Daoy (cell line): ENCODE measurements around the gene ZFP92. TPM values are rescaled to one million over a fixed set of nuclear protein-coding genes. Genes with fewer than 3 reads are reported as not detected.
"Not testable (repeated sequence)": the region's sequence is repeated elsewhere in the genome, so short reads cannot be mapped to it uniquely, and the experiment has no call there.

Experiments
- DNase-seq: peaks from one replicate; pipeline ENCODE4 v3.0.0-alpha.2; 2015; ENCODE audit warnings: low read depth
- total RNA-seq: library from RNA; depleted of rRNA; stranded (reverse); fragments of >200 nt; shearing (Covaris generic); gene quantifications from 2 replicates; pipeline ENCODE4 v1.2.3, GENCODE V29; 2014

ZFP92 gene
- total RNA-seq, 1 experiment from 2014 or later = 0.80 TPM

- no peak for DNase-seq
Observed at GRCh38 chrX:153387345-153387744, 23.9 kb upstream of the ZFP92 start.

GRCh38 chrX:153387987-153388721, 23.1 kb upstream of the ZFP92 start:
- no peak for DNase-seq

- no peak for DNase-seq
Observed at GRCh38 chrX:153388722-153389459, 22.4 kb upstream of the ZFP92 start.

- not testable (repeated sequence) for DNase-seq
Observed at GRCh38 chrX:153389460-153389768, 21.9 kb upstream of the ZFP92 start.

GRCh38 chrX:153392642-153393321, 18.5 kb upstream of the ZFP92 start:
- DNase-seq = no peak

GRCh38 chrX:153394612-153395011, 16.7 kb upstream of the ZFP92 start:
- DNase-seq = no peak

- DNase-seq = no peak
Observed at GRCh38 chrX:153395613-153396319, 15.5 kb upstream of the ZFP92 start.

- no peak for DNase-seq
Observed at GRCh38 chrX:153396320-153397195, 14.7 kb upstream of the ZFP92 start.

- DNase-seq = no peak
Observed at GRCh38 chrX:153397256-153397960, 13.9 kb upstream of the ZFP92 start.

GRCh38 chrX:153398275-153398960, 12.9 kb upstream of the ZFP92 start:
- DNase-seq = no peak

- DNase-seq = peak; percentile 49
Observed at GRCh38 chrX:153400146-153401132, 10.8 kb upstream of the ZFP92 start.

GRCh38 chrX:153401133-153401764, 10.0 kb upstream of the ZFP92 start, which contains the start of gene PNMA6E:
Gene PNMA6E, minus strand, starts transcription at chrX:153401350. Its CDS starts 2,501 bp downstream, at chrX:153398849.
- no peak for DNase-seq

GRCh38 chrX:153404333-153404732, 6.9 kb upstream of the ZFP92 start:
- DNase-seq = not testable (repeated sequence)

GRCh38 chrX:153405426-153405825, 5.8 kb upstream of the ZFP92 start:
- no peak for DNase-seq

GRCh38 chrX:153406011-153406410, 5.3 kb upstream of the ZFP92 start:
- no peak for DNase-seq

- DNase-seq = no peak
Observed at GRCh38 chrX:153406903-153407302, 4.4 kb upstream of the ZFP92 start.

GRCh38 chrX:153407736-153408135, 3.5 kb upstream of the ZFP92 start:
- no peak for DNase-seq

GRCh38 chrX:153408221-153408721, 3.0 kb upstream of the ZFP92 start:
- no peak for DNase-seq
